ENCODE measurements around the gene OSBPL5.

DNA sequence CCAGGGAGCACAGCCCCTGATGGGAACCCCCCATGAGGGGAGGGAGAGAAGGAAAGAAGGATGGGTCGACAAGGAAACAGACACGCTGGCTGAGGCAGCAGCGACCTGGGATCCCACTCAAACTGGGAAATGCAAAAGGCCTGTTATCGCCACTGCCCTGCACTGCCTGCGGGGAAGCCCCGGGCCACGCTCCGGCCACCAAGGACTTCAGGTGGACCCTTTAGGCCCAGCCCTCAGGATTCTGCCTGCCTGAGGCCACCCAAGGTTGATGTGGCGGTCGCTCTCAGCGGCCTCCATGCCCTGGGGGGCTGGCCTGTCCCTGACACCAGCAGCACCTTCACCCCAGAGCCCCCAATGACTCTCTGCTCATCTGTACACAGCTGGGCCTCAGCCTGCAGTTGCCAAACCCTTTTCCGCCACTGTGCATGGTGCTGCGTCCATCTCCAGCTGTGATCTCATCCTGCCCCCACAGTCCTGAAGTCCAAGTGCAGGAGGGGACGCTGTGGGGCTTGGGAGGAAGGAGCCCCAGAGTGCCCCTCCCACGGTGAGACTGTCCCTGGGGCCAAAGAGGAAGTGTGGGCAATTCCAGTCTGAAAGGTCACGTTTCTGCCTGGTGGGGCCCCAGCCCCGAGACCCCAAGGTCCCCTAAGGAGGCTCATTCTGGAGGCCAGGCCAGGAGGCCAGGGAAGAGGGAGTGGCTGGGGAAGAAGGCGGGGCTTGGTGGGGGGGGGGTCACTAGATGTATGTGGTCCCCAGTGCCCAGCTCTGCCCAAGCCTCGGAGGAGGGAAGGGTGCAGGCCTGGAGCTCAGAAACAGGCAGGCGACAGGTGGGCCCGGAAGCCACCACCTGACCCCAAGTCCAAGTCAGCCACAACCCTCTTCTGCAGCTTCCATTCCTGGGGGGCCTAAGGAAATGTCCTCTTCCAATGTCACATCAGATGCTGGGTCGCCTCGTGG, 31.6 kb downstream of the OSBPL5 start:
- no peak for TF ChIP-seq POLR2AphosphoS5 (IDR thresholded peaks at IDR 0.05)
- TF ChIP-seq, protein P1, sequence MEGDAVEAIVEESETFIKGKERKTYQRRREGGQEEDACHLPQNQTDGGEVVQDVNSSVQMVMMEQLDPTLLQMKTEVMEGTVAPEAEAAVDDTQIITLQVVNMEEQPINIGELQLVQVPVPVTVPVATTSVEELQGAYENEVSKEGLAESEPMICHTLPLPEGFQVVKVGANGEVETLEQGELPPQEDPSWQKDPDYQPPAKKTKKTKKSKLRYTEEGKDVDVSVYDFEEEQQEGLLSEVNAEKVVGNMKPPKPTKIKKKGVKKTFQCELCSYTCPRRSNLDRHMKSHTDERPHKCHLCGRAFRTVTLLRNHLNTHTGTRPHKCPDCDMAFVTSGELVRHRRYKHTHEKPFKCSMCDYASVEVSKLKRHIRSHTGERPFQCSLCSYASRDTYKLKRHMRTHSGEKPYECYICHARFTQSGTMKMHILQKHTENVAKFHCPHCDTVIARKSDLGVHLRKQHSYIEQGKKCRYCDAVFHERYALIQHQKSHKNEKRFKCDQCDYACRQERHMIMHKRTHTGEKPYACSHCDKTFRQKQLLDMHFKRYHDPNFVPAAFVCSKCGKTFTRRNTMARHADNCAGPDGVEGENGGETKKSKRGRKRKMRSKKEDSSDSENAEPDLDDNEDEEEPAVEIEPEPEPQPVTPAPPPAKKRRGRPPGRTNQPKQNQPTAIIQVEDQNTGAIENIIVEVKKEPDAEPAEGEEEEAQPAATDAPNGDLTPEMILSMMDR (IDR thresholded peaks at IDR 0.05): no peak
- TF ChIP-seq POLR2A (IDR thresholded peaks at IDR 0.05): no peak
